Left lobe of liver (tissue), 2 donors: Measurements from ENCODE around the gene DTYMK. TPM values are rescaled to one million over a fixed set of nuclear protein-coding genes. Genes with fewer than 3 reads are reported as not detected.
"Not testable (repeated sequence)": the region's sequence is repeated elsewhere in the genome, so short reads cannot be mapped to it uniquely, and the experiment has no call there.

Experiments used
- ATAC-seq: fragments of 200-7000 bp; cut with Tn5 transposase; one replicate; pipeline ENCODE4 v1.9.1; 2020; ENCODE audit warnings: mild to moderate bottlenecking, moderate library complexity
- DNase-seq: peaks from one replicate; pipeline ENCODE4 v3.0.0-alpha.2; 2020; ENCODE audit warnings: low spot score
- total RNA-seq: library from RNA; stranded (reverse); gene quantifications from one replicate; pipeline ENCODE4 v1.2.1, GENCODE V29; 2021
- donor health status: DM: no; HTN: no; CAD: no; lungs with moderate emphysema.
- donor health status: DM: no; HTN: yes; CAD: no.

The DTYMK gene
- total RNA-seq, 1 donor from 2014 or later = 11.5 TPM

GRCh38 chr2:241673189-241673663 lies 13.4 kb downstream of the DTYMK start:
- DNase-seq (peak; percentile 56), ATAC-seq (peak; percentile 68)

- no peak for DNase-seq
- peak; percentile 62 for ATAC-seq
These were observed 14.1 kb downstream of the DTYMK start for GRCh38 chr2:241672243-241673188.

DNA sequence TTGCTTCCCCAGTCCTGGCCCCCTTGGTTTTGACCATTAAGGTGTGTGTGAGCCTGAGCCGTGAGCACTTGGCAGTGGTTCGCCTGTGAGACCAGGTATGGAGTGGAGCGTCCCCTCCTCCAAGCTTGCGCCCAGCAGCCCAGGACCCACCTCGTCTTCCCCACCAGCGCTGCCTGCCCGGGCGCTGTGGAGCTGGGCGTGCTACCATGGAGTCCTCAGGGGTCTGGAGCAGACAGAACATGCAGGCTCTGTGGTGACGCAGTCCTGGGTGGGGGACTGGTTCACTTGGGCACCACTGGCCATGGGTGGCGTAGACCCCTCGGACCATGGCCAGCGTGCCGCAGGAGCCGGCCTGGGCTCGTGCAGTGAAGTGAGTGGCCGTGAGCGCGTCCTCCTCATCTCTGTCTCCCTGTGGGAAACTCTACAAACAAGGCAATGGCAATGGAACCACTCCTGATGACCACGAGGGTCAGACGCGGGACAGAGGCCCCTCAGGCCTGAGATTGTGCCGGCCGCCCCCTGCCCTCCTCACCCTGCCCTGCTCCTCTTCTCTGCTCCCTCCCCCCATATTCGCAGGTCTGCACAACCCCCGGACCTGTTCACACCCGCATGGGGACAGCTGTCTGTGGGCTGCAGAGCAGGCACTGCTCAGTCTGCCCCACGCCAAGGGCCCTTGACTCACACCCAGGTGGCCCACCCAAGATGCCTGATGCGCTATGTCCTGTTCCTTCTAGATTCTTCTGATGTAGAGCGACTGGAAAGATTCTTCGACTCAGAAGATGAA lies 15.0 kb downstream of the DTYMK start:
- DNase-seq (no peak), ATAC-seq (no peak)

DNA sequence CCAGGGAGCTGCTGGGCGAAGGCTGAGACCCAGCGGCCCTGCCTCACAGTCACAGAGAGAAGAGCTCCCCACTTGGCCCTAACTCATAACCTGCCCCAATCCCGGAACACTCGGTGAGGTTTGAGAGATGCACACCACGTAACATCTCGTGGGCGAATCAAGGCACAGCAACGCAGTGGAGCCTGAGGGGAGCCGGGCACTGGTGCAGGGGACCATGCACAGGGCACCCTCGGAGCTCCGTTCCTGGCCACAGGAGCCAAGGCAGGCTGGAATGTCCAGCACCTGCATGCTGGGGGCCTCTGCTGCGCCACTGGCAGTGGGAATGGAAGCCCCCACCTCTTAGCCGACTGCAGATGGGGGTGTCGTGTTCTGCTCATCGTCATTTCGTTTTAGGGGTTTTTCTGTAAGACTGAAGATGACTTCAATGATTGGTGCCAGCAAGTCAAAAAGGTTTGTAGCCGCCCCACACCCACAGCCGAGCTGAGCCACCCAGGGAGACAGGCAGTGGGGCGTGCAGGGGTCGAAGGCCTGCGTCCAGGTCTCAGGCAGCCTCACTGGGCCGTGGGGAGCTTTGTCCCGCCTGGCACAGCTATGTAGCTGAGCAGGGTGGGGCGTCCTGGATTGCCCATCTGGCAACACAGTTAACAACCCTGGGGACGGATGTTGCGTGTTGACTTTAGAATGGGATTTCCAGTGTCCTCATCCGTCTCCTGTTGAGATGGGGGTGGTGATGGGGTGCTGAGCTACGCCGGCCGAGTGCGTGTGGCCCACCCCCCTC lies 16.1 kb downstream of the DTYMK start:
- no peak for ATAC-seq
- no peak for DNase-seq

GRCh38 chr2:241668839-241669238 lies 17.8 kb downstream of the DTYMK start:
- ATAC-seq (no peak), DNase-seq (no peak)

- ATAC-seq = no peak
- no peak for DNase-seq
These were observed 18.3 kb downstream of the DTYMK start for GRCh38 chr2:241668354-241668753.

- DNase-seq = no peak
- no peak for ATAC-seq
These were observed 19.8 kb downstream of the DTYMK start for GRCh38 chr2:241666627-241667400.

DNA sequence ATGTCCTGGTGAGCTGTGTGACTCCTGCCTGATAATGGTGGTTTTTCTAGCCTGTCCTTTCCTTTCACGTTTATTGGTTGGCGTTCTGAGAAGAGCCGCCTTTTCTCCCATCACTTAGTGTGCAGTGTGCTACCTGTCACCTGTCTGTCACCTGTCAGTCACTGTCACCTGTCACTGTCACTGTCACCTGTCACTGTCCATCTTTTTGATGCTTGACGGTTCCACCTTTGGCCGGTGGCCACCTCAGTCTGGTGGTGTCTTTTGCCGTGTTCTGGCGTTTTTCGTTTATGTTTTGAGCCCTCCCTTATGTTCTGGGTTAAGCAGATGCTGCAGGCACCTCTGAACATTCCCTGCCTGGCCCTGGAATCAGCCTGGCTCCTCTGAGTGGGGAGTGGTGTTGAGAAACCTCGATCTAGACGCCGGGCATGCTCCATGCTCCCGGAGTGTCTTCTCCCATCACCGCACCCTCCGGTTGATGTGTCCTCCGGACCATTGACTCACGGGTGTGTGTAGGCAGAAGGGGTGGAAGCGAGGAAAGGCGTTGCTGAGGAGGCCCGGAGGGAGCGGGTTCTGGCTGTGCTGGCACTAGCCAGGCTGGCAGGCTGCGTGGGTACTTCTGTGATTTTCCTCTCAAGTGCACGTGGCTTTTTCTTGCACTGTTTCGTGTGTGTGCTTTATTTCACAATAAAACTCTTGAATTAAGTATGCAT lies 20.7 kb downstream of the DTYMK start:
- no peak for DNase-seq

GRCh38 chr2:241662731-241663130 lies 23.9 kb downstream of the DTYMK start:
- not testable (repeated sequence) for ATAC-seq

More for the DNA sequence above, 20.7 kb downstream of the DTYMK start:
- no peak for ATAC-seq

DNA sequence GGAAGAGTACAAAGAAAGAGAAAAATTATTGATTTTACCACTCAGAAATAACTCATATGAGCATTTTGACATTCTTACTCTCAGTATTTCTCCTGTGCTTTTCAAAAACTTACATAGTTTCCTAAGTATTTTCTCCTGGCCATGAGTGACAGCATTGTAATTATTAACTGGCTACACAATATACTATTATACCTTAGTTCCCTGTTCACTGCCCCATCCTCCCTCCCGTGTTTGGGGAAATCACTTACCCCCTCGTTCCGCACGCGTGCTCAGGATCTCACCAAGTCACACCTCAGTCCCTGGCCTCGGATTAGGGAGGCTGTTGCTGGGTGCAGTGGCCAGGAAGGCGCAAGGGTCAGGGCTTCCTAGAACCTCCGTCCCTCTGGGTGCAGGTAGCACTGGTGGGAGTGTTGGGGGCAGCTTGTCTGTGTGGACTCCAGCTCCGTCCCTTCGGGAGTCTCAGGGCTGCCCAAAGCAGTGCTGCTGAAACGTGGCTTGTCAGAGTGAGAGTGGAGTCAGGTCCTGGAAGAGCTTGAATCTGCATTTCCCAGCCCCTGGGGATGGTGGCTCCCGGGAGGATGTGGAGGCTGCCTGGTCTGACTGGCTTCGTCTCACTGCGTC lies 25.9 kb downstream of the DTYMK start:
- ATAC-seq (no peak), DNase-seq (no peak)

More at GRCh38 chr2:241662731-241663130, 23.9 kb downstream of the DTYMK start:
- DNase-seq = not testable (repeated sequence)

DNA sequence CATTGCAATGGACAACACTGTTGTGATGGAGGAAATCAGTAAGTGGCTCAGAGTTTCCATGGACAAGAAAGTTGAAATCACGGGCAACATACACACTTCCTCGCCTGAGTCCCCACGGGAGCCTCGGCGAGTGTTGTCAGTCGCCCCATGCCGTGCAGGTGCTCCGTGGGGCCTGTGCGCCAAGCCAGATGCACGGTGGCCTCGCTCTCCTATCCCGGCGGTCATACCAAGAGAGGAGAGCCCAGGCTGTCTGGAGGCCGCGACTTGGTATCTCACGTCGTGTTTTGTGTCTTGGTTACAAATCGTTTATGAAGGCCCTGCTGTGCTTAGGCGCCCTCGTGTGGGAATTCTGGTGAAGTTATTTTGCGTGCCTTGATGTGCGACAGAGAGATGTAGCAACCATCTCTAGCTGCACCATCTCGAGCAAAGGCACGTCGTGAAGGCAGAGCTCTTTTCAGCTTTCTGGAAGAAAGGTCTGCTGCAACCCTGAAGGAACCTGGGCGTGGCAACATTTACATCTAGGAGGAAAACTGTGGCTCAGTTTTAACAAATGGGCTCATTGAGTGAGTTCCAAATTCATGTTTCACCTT lies 27.4 kb downstream of the DTYMK start:
- peak; percentile 64 for DNase-seq
- ATAC-seq = peak; percentile 85

DNA sequence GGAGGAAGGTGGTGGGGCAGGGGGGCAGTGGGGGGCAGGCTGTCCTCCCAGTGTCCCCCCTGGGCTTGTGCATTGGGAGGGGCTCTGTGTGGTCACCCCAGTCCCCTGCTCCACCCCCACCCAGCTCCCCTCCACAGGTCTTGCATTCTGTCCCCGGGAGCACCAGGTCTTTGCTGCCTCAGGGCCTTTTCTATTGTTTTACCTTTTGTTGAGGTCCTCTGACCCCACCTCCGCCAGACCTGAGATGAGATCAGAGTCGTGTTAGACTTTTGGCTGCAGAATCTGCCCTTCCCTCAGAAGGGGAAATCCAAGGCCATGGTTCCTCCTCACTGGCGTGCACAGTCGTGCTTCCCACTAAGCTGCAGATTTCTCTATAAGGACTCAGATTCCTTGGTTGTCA lies 28.3 kb downstream of the DTYMK start:
- DNase-seq (no peak), ATAC-seq (no peak)

- ATAC-seq = no peak
- DNase-seq = no peak
These were observed 28.8 kb downstream of the DTYMK start for GRCh38 chr2:241657786-241658254.

- no peak for DNase-seq
- ATAC-seq = peak; percentile 15
These were observed 30.3 kb downstream of the DTYMK start for GRCh38 chr2:241656190-241656741.

DNA sequence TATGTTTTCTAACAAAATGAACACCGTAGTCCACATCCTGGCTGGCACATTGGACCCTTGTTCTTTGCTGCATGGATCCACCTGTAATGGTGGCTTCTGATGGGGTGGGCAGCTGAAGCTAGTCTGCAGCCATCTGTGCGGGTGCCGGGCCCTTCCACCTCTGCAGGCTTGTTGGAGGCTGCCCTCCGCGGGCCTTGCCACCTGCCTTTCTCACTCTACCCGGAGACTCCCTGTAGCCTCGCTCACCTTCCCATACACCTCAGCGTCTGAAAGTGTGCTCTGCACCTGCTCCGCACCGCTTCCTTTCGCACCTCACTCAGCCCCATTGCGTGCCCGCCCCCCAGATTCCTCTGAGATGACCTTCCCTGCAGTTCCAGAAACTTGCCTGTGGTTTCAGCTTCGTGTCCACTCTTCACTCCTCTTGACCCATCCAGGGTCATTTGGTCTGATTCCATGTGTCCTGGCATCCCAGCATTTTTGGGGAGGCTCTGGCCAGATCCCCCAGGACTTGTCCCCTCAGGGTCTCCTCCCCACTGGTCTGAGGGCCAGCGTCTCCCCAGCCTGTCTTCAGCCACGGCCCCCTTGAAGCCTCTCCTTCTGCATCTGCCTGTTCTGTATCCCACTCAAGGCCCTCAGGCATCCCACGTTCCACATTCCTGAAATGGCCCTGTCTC lies 31.0 kb downstream of the DTYMK start:
- no peak for ATAC-seq
- DNase-seq = no peak

GRCh38 chr2:241654551-241654950 lies 32.1 kb downstream of the DTYMK start:
- no peak for ATAC-seq
- DNase-seq = no peak

- no peak for DNase-seq
- ATAC-seq = no peak
These were observed 33.3 kb downstream of the DTYMK start for GRCh38 chr2:241653210-241653750.
